Stomach (tissue), 4 donors: ENCODE data around the gene PDGFRB.

ENCODE experiments used
- EP300 ChIP-seq: sonication (generic); formaldehyde crosslinking; IDR thresholded peaks from one replicate; pipeline ENCODE4 v1.6.1; 2017; ENCODE audit warnings: antibody characterized with exemption
- POLR2A ChIP-seq, 4 donors: fragments of 450-650 bp; IDR thresholded peaks; one replicate each; pipeline ENCODE4 v1.6.1; 2016; ENCODE audit warnings: antibody characterized with exemption in 4 of 4, control low read depth in 2 of 4, mild to moderate bottlenecking in 1 of 4, moderate library complexity in 1 of 4
- POLR2AphosphoS5 ChIP-seq, 3 donors: sonication (generic); formaldehyde crosslinking; IDR thresholded peaks; one replicate each; pipeline ENCODE4 v1.6.1; 2016; ENCODE audit warnings: antibody characterized with exemption in 3 of 3
- TF ChIP-seq, protein P1 (sequence below), 7 experiments: fragments of 450-650 bp in 4 of 7; fragments of 200-600 bp in 3 of 7; sonication (generic) in 3 of 7; IDR thresholded peaks; one replicate each; pipeline ENCODE4 v1.5.1; 2016 to 2019; ENCODE audit warnings: antibody characterized with exemption in 7 of 7, control low read depth in 2 of 7, mild to moderate bottlenecking in 1 of 7

DNA sequence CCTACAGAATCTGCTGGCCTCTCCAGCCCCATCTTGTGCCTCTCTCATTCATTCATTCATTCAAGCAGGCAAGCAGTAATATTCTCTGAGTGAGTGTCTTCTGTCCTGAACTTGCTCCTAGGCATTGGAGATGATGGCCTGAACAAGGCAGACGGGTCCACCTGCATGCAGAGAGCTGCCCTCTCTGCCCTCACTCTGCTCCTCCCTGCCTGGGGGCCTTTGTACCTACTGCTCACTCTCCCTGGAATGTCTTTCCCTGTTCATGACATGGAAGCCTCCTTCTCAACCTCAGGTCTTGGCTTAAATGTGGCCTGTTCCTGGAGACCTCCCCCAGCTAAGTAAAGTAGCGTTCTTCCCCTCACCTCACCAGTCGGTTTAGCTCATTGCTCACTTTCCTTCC, 17.5 kb upstream of the PDGFRB start:
- TF ChIP-seq, protein P1, sequence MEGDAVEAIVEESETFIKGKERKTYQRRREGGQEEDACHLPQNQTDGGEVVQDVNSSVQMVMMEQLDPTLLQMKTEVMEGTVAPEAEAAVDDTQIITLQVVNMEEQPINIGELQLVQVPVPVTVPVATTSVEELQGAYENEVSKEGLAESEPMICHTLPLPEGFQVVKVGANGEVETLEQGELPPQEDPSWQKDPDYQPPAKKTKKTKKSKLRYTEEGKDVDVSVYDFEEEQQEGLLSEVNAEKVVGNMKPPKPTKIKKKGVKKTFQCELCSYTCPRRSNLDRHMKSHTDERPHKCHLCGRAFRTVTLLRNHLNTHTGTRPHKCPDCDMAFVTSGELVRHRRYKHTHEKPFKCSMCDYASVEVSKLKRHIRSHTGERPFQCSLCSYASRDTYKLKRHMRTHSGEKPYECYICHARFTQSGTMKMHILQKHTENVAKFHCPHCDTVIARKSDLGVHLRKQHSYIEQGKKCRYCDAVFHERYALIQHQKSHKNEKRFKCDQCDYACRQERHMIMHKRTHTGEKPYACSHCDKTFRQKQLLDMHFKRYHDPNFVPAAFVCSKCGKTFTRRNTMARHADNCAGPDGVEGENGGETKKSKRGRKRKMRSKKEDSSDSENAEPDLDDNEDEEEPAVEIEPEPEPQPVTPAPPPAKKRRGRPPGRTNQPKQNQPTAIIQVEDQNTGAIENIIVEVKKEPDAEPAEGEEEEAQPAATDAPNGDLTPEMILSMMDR (IDR thresholded peaks at IDR 0.05): no peak
- no peak for TF ChIP-seq POLR2A (IDR thresholded peaks at IDR 0.05)
- no peak for TF ChIP-seq POLR2AphosphoS5 (IDR thresholded peaks at IDR 0.05)
- TF ChIP-seq EP300: no peak
